RWPE1 (cell line): Measurements from ENCODE around the gene CIAO1.

Source experiments
- CTCF ChIA-PET: fragments of 350-600 bp; sonication (Branson Sonifier 250); formaldehyde crosslinking; extraction: SDS; loops from one replicate; lab custom pipeline; 2021; lab: Yijun Ruan, JAX
- POLR2A ChIA-PET: fragments of 400-600 bp; formaldehyde crosslinking; extraction: SDS; loops from one replicate; lab custom pipeline; 2020; ENCODE audit warnings: antibody characterized with exemption; ENCODE audit not compliant: low non-redundant PET; lab: Yijun Ruan, JAX
- DNase-seq: peaks from one replicate; pipeline ENCODE4 v3.0.0; 2012; ENCODE audit warnings: low spot score
- H3K27ac ChIP-seq: fragments of 450-650 bp; 2 replicates; pipeline ENCODE4 v1.5.1; 2017
- TF ChIP-seq, protein P1 (sequence below): fragments of 450-650 bp; conservative IDR thresholded peaks from 2 replicates; pipeline ENCODE4 v1.5.1; 2017; ENCODE audit warnings: low read depth, mild to moderate bottlenecking

CIAO1 gene

DNA sequence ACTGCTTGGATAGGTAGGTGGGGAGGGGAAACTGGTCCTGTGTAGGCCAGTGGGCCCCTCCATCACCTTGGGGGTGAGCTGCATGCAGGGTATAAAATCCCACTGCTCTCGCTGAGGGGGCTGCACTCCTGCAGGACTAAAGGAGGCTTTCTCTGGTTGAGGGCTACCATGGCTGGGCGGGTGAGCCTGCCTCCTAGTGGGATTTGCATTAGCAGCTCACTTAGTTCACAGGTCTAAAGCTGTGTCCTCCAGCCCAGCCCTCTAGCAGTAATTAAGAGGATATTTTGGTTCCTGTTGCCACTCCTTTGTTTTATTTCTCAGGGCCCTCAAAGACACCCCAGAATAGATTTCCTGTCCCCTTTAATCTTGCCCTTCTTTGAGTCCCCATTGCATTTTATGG, 24.8 kb upstream of the CIAO1 start:
- H3K27ac ChIP-seq: peak overlapping the region; percentile 79
- DNase-seq: no peak
- TF ChIP-seq, protein P1, sequence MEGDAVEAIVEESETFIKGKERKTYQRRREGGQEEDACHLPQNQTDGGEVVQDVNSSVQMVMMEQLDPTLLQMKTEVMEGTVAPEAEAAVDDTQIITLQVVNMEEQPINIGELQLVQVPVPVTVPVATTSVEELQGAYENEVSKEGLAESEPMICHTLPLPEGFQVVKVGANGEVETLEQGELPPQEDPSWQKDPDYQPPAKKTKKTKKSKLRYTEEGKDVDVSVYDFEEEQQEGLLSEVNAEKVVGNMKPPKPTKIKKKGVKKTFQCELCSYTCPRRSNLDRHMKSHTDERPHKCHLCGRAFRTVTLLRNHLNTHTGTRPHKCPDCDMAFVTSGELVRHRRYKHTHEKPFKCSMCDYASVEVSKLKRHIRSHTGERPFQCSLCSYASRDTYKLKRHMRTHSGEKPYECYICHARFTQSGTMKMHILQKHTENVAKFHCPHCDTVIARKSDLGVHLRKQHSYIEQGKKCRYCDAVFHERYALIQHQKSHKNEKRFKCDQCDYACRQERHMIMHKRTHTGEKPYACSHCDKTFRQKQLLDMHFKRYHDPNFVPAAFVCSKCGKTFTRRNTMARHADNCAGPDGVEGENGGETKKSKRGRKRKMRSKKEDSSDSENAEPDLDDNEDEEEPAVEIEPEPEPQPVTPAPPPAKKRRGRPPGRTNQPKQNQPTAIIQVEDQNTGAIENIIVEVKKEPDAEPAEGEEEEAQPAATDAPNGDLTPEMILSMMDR: no peak
- ChIA-PET POLR2A (interaction anchor here (1.0 kb wide), 1 partner anchor 33 kb away, joined by 3 read pairs; the partner anchor contains the start of gene STARD7), CTCF (interaction anchor here (0.8 kb wide), 1 partner anchor 139 kb away, joined by 3 read pairs; no protein-coding TSS in a partner anchor)

DNA sequence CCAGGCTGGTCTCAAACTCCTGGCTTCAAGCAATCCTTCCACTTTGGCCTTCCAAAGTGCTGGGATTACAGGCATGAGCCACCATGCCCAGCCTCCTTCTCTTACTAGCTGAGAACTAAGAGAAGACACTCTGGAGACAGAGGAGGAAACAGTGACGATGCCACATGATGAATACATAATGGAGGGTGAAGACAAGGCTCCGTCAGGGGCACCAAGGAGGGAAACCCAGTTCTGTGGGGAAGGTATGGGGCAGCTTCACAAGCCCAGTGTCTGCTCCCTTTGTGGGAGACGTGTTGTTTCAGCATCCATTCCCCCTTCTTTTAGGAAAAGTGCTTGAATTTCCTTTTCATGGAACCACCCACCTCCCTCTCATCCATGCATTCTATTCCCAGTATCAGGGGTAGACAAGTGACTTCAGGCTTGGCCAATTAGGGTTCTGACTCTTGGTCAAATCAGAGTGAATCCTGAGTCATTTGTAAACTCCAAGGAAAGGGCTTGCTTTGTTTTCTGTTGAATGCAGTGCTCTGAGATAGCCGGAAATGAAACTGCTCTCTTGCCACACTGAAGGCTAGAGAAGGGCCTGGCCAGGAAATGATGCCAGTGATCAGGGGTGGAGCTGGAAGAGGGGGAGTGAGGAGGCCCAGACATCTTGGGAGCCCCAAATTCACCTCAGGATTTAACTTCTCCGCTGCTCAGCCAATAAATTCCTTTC, 24.0 kb upstream of the CIAO1 start:
- TF ChIP-seq, protein P1: no peak
- H3K27ac ChIP-seq: peak overlapping the region; percentile 79
- ChIA-PET POLR2A (no interaction called here), CTCF (interaction anchor here (0.8 kb wide), 1 partner anchor 140 kb away, joined by 3 read pairs; no protein-coding TSS in a partner anchor)
- peak; percentile 71 for DNase-seq

DNA sequence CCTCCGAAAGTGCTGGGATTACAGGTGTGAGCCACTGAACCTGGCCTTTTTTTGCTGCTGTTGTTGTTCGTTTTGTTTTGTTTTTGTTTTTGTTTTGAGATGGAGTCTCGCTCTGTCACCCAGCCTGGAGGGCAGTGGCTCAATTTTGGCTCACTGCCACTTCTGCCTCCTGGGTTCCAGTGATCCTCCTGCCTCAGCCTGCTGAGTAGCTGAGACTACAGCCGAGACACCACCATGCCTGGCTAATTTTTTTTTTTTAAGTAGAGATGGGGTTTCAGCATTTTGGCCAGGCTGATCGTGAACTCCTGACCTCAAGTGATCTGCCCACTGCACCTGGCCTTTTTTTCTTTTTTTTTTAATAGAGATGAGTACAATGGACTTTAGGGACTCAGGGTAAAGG, 22.2 kb upstream of the CIAO1 start:
- ChIA-PET CTCF (no interaction called here), POLR2A (no interaction called here)
- DNase-seq: no peak
- TF ChIP-seq, protein P1: no peak
- H3K27ac ChIP-seq: no peak overlapping the region

DNA sequence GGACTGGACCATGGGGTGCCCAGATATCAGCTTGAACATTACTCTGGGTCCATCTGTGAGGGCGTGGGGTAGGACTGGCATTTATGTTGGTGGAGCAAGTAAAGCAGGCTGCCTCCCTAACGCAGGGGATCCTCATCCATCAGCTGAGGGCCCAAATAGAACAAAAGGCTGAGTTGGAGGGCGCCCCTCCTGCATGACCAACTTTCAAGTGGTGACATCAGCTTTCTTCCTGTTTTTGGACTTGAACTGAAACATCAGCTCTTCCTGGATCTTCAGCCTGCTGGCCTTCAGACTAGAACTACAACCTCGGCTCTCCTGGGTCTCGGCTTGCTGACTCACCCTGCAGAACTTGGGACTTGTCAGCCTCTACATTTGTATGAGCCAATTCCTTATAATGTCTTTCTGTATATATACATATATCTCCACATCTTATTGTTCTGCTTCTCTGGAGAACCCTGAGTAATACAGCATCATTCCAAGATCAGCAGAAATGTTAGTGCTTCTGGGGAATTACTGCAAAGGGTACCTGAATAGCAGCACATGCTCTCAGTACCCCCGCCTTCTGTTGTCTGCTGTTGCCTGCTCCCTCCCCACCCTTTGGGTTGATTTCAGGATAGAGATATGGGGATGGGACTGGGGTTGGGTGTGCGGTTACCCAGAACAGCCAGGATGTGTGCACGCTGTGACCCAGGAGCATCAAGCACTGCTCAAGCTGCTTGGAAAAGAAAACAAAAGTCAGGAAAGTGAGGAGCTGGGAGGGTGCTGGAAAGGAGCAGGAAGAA, 20.2 kb upstream of the CIAO1 start:
- POLR2A ChIA-PET: no interaction called here
- CTCF ChIA-PET: no interaction called here
- TF ChIP-seq, protein P1: no peak
- DNase-seq: no peak
- 0 out of 2 replicates have a peak overlapping the region, but pooled peaks have one; percentile 19 for H3K27ac ChIP-seq

DNA sequence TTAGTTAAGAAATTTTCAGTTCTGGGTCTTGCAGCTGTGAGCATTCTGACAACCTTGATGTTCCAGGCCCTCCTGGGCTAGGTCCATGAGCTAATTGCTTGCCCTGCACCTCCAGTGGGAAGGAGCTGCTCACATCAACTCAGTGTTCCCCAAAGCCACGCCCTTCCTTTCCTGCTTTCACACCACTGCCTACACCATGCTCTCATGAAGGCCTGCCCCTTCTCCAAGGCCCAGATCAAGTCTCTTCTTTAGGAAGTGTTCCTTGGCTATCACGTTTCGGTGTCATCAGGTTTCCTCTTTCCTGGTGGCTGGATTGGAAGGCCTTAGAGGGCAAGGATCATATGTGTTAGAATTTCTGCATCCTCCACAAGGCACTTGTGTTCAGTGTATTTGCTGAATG, 19.0 kb upstream of the CIAO1 start:
- TF ChIP-seq, protein P1: no peak
- ChIA-PET CTCF (no interaction called here), POLR2A (no interaction called here)
- H3K27ac ChIP-seq: peak overlapping the region; percentile 19
- no peak for DNase-seq

DNA sequence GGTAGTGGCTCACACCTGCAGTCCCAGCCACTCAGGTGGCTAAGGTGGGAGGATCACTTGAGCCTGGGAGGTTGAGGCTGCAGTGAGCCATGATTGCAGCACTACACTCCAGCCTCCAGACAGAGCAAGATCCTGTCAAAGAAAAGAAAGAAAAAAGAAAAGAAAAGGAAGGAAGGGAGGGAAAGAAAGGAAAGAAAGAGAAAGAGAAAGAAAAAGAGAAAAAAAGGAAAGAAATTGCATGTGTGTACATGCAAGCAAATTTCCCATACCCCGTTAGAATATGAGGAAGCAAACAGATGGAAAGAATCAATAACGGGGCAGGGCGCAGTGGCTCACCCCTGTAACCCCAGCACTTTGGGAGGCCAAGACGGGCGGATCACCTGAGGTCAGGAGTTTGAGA, 18.1 kb upstream of the CIAO1 start:
- peak overlapping the region; percentile 19 for H3K27ac ChIP-seq
- DNase-seq: no peak
- CTCF ChIA-PET: no interaction called here
- POLR2A ChIA-PET: no interaction called here
- TF ChIP-seq, protein P1: no peak
